ENCODE measurements around the gene RAB11FIP4.

RAB11FIP4 gene

GRCh38 chr17:31525801-31526549 is 134.5 kb downstream of the RAB11FIP4 start:
- DNase-seq (ENCODE audit: low spot score) = no peak

- no peak for DNase-seq (ENCODE audit: low spot score)
These were observed 136.1 kb downstream of the RAB11FIP4 start for GRCh38 chr17:31527606-31528005.

- DNase-seq (ENCODE audit: low spot score) = no peak
These were observed 136.9 kb downstream of the RAB11FIP4 start for GRCh38 chr17:31528291-31528874.

- no peak for DNase-seq (ENCODE audit: low spot score)
These were observed 138.4 kb downstream of the RAB11FIP4 start for GRCh38 chr17:31529841-31530251.

- DNase-seq (ENCODE audit: low spot score) = no peak
These were observed 139.0 kb downstream of the RAB11FIP4 start for GRCh38 chr17:31530391-31530985.

- DNase-seq (ENCODE audit: low spot score) = no peak
These were observed 140.0 kb downstream of the RAB11FIP4 start for GRCh38 chr17:31531336-31531980.

- no peak for DNase-seq (ENCODE audit: low spot score)
These were observed 140.6 kb downstream of the RAB11FIP4 start for GRCh38 chr17:31532081-31532480.

GRCh38 chr17:31532526-31532925 is 141.1 kb downstream of the RAB11FIP4 start:
- DNase-seq (ENCODE audit: low spot score) = no peak

GRCh38 chr17:31533546-31534155 is 142.2 kb downstream of the RAB11FIP4 start:
- peak; percentile 67 for DNase-seq (ENCODE audit: low spot score)

GRCh38 chr17:31534223-31534888 is 142.9 kb downstream of the RAB11FIP4 start:
- DNase-seq (ENCODE audit: low spot score) = no peak

- DNase-seq (ENCODE audit: low spot score) = no peak
These were observed 144.1 kb downstream of the RAB11FIP4 start for GRCh38 chr17:31535581-31535981.

- DNase-seq (ENCODE audit: low spot score) = no peak
These were observed 145.0 kb downstream of the RAB11FIP4 start for GRCh38 chr17:31536451-31536850.

GRCh38 chr17:31537565-31538011 is 146.1 kb downstream of the RAB11FIP4 start:
- DNase-seq (ENCODE audit: low spot score) = no peak

- DNase-seq (ENCODE audit: low spot score) = no peak
These were observed 146.7 kb downstream of the RAB11FIP4 start for GRCh38 chr17:31538080-31538762.

- DNase-seq (ENCODE audit: low spot score) = no peak
These were observed 149.3 kb downstream of the RAB11FIP4 start for GRCh38 chr17:31540602-31541307.

- no peak for DNase-seq (ENCODE audit: low spot score)
These were observed 150.1 kb downstream of the RAB11FIP4 start for GRCh38 chr17:31541559-31541958.

GRCh38 chr17:31544186-31544585 is 152.7 kb downstream of the RAB11FIP4 start:
- no peak for DNase-seq (ENCODE audit: low spot score)

GRCh38 chr17:31546650-31547049 is 155.2 kb downstream of the RAB11FIP4 start:
- DNase-seq (ENCODE audit: low spot score) = no peak

GRCh38 chr17:31548709-31549108 is 157.2 kb downstream of the RAB11FIP4 start:
- no peak for DNase-seq (ENCODE audit: low spot score)

GRCh38 chr17:31549121-31549524 is 157.6 kb downstream of the RAB11FIP4 start:
- DNase-seq (ENCODE audit: low spot score) = peak; percentile 49
